ENCODE results near the gene SLC35B1. TPM values are rescaled to one million over a fixed set of nuclear protein-coding genes. Genes with fewer than 3 reads are reported as not detected.
"Not testable (repeated sequence)": the region's sequence is repeated elsewhere in the genome, so short reads cannot be mapped to it uniquely, and the experiment has no call there.

SLC35B1 gene
- total RNA-seq, 3 donors from 2014 or later, result 89.1 to 90.4 (median 90.3) TPM

- Mint-ChIP-seq H3K4me3 (peak within 1 kb of the TSS; percentile 87), H3K36me3 (ENCODE audit: insufficient read depth) (peaks cover 14% of the 10 kb centered on the region), H3K27me3 (ENCODE audit: low read depth) (no peaks in the 10 kb centered on the region), H3K9me3 (no peaks in the 10 kb centered on the region), H3K4me1 (ENCODE audit: low read depth) (peaks cover 37% of the 10 kb centered on the region)
- ATAC-seq (peak; percentile 94 to 96), DNase-seq (peak; percentile 99)
These were observed 29.6 kb downstream of the SLC35B1 start, which contains the start of gene SPOP for GRCh38 chr17:49677933-49678847. Gene SPOP (minus strand): TSS chr17:49678097. CDS start chr17:49622810, 55,287 bp downstream.

- ATAC-seq (peak; percentile 74 to 77), DNase-seq (peak; percentile 97)
- Mint-ChIP-seq H3K4me1 (ENCODE audit: low read depth) (peaks cover 43% of the 10 kb centered on the region), H3K27me3 (ENCODE audit: low read depth) (no peaks in the 10 kb centered on the region), H3K36me3 (ENCODE audit: insufficient read depth) (peaks cover 15% of the 10 kb centered on the region), H3K9me3 (no peaks in the 10 kb centered on the region), H3K4me3 (peak overlapping the region; percentile 87)
These were observed 30.4 kb downstream of the SLC35B1 start for GRCh38 chr17:49677134-49677932.

- H3K36me3 Mint-ChIP-seq (ENCODE audit: insufficient read depth), result peaks cover 15% of the 10 kb centered on the region
- no peak for ATAC-seq
- H3K4me3 Mint-ChIP-seq, result peak overlapping the region; percentile 87
- DNase-seq, result no peak
- peaks cover 49% of the 10 kb centered on the region for H3K4me1 Mint-ChIP-seq (ENCODE audit: low read depth)
- H3K9me3 Mint-ChIP-seq, result no peaks in the 10 kb centered on the region
- H3K27me3 Mint-ChIP-seq (ENCODE audit: low read depth), result no peaks in the 10 kb centered on the region
These were observed 31.4 kb downstream of the SLC35B1 start for GRCh38 chr17:49676276-49676868.

GRCh38 chr17:49674507-49674906 is 33.3 kb downstream of the SLC35B1 start:
- ATAC-seq (no peak), DNase-seq (no peak)
- Mint-ChIP-seq H3K27me3 (ENCODE audit: low read depth) (no peaks in the 10 kb centered on the region), H3K4me3 (peak overlapping the region; percentile 87), H3K9me3 (no peaks in the 10 kb centered on the region), H3K4me1 (ENCODE audit: low read depth) (peaks cover 63% of the 10 kb centered on the region), H3K36me3 (ENCODE audit: insufficient read depth) (peaks cover 15% of the 10 kb centered on the region)

GRCh38 chr17:49673679-49674078 is 34.1 kb downstream of the SLC35B1 start:
- ATAC-seq; H3K4me3 Mint-ChIP-seq; H3K27me3 Mint-ChIP-seq (ENCODE audit: low read depth); H3K9me3 Mint-ChIP-seq; DNase-seq: not testable (repeated sequence)
- Mint-ChIP-seq H3K4me1 (ENCODE audit: low read depth) (peaks cover 63% of the 10 kb centered on the region), H3K36me3 (ENCODE audit: insufficient read depth) (peaks cover 15% of the 10 kb centered on the region)

- Mint-ChIP-seq H3K4me1 (ENCODE audit: low read depth) (peaks cover 57% of the 10 kb centered on the region), H3K4me3 (no peak overlapping the region), H3K9me3 (no peaks in the 10 kb centered on the region), H3K36me3 (ENCODE audit: insufficient read depth) (peaks cover 16% of the 10 kb centered on the region), H3K27me3 (ENCODE audit: low read depth) (no peaks in the 10 kb centered on the region)
- DNase-seq, result no peak
- ATAC-seq, result no peak
These were observed 37.1 kb downstream of the SLC35B1 start for GRCh38 chr17:49670641-49671040.

- Mint-ChIP-seq H3K27me3 (ENCODE audit: low read depth) (no peaks in the 10 kb centered on the region), H3K36me3 (ENCODE audit: insufficient read depth) (peaks cover 12% of the 10 kb centered on the region), H3K9me3 (no peaks in the 10 kb centered on the region), H3K4me1 (ENCODE audit: low read depth) (peaks cover 51% of the 10 kb centered on the region), H3K4me3 (no peak overlapping the region)
- ATAC-seq, result no peak
- DNase-seq, result no peak
These were observed 37.8 kb downstream of the SLC35B1 start for GRCh38 chr17:49670002-49670401.

- Mint-ChIP-seq H3K36me3 (ENCODE audit: insufficient read depth) (peaks cover 10% of the 10 kb centered on the region), H3K27me3 (ENCODE audit: low read depth) (no peaks in the 10 kb centered on the region), H3K4me1 (ENCODE audit: low read depth) (peaks cover 44% of the 10 kb centered on the region), H3K9me3 (no peaks in the 10 kb centered on the region), H3K4me3 (no peak overlapping the region)
- DNase-seq, result peak; percentile 16
- no peak for ATAC-seq
These were observed 39.9 kb downstream of the SLC35B1 start for GRCh38 chr17:49667854-49668253.

- H3K4me3 Mint-ChIP-seq, result no peak overlapping the region
- no peaks in the 10 kb centered on the region for H3K9me3 Mint-ChIP-seq
- peaks cover 38% of the 10 kb centered on the region for H3K4me1 Mint-ChIP-seq (ENCODE audit: low read depth)
- H3K27me3 Mint-ChIP-seq (ENCODE audit: low read depth), result no peaks in the 10 kb centered on the region
- no peak for DNase-seq
- no peak for ATAC-seq
- H3K36me3 Mint-ChIP-seq (ENCODE audit: insufficient read depth), result peaks cover 17% of the 10 kb centered on the region
These were observed 43.0 kb downstream of the SLC35B1 start for GRCh38 chr17:49664706-49665211.

GRCh38 chr17:49659661-49660382 is 47.9 kb downstream of the SLC35B1 start:
- H3K27me3 Mint-ChIP-seq (ENCODE audit: low read depth), result no peaks in the 10 kb centered on the region
- peaks cover 19% of the 10 kb centered on the region for H3K36me3 Mint-ChIP-seq (ENCODE audit: insufficient read depth)
- no peak overlapping the region for H3K4me3 Mint-ChIP-seq
- ATAC-seq (no peak), DNase-seq (no peak)
- H3K9me3 Mint-ChIP-seq, result no peaks in the 10 kb centered on the region
- peaks cover 48% of the 10 kb centered on the region for H3K4me1 Mint-ChIP-seq (ENCODE audit: low read depth)

GRCh38 chr17:49656247-49656646 is 51.5 kb downstream of the SLC35B1 start:
- Mint-ChIP-seq H3K27me3 (ENCODE audit: low read depth) (no peaks in the 10 kb centered on the region), H3K4me1 (ENCODE audit: low read depth) (peaks cover 52% of the 10 kb centered on the region), H3K36me3 (ENCODE audit: insufficient read depth) (peaks cover 11% of the 10 kb centered on the region), H3K4me3 (no peak overlapping the region), H3K9me3 (no peaks in the 10 kb centered on the region)
- ATAC-seq (no peak), DNase-seq (no peak)
